ENCODE measurements around the gene LYRM4.
A peak's percentile ranks its signal among the peaks of the same experiment; 100 is the strongest.

The LYRM4 gene

GRCh38 chr6:5151360-5151954 lies 109.3 kb downstream of the LYRM4 start:
- H3K4me3 ChIP-seq (ENCODE audit: low read length) = no peak overlapping the region
- H3K9ac ChIP-seq (ENCODE audit: low read length) = peak overlapping the region; percentile 12
- H3K4me1 ChIP-seq (ENCODE audit: control insufficient read depth, insufficient read depth, low read length) = peaks cover 15% of the 10 kb centered on the region
- no peaks in the 10 kb centered on the region for H3K27me3 ChIP-seq (replicated peaks; ENCODE audit: control insufficient read depth, insufficient read depth, low read length)
- no peaks in the 10 kb centered on the region for H3K36me3 ChIP-seq (ENCODE audit: control insufficient read depth, insufficient read depth, low read length, severe bottlenecking)
- no peak for DNase-seq (ENCODE audit: low read depth)
- H3K9me3 ChIP-seq (ENCODE audit: control insufficient read depth, low read length) = no peaks in the 10 kb centered on the region

GRCh38 chr6:5150551-5151075 lies 110.1 kb downstream of the LYRM4 start:
- Histone ChIP-seq H3K36me3 (ENCODE audit: control insufficient read depth, insufficient read depth, low read length, severe bottlenecking) (no peaks in the 10 kb centered on the region), H3K4me3 (ENCODE audit: low read length) (no peak overlapping the region), H3K4me1 (ENCODE audit: control insufficient read depth, insufficient read depth, low read length) (peaks cover 11% of the 10 kb centered on the region), H3K9me3 (ENCODE audit: control insufficient read depth, low read length) (no peaks in the 10 kb centered on the region), H3K9ac (ENCODE audit: low read length) (no peak overlapping the region), H3K27me3 (replicated peaks; ENCODE audit: control insufficient read depth, insufficient read depth, low read length) (no peaks in the 10 kb centered on the region)
- DNase-seq (ENCODE audit: low read depth) = no peak

- Histone ChIP-seq H3K9ac (ENCODE audit: low read length) (no peak overlapping the region), H3K4me3 (ENCODE audit: low read length) (no peak overlapping the region), H3K27me3 (replicated peaks; ENCODE audit: control insufficient read depth, insufficient read depth, low read length) (no peaks in the 10 kb centered on the region), H3K36me3 (ENCODE audit: control insufficient read depth, insufficient read depth, low read length, severe bottlenecking) (no peaks in the 10 kb centered on the region), H3K4me1 (ENCODE audit: control insufficient read depth, insufficient read depth, low read length) (peaks cover 11% of the 10 kb centered on the region), H3K9me3 (ENCODE audit: control insufficient read depth, low read length) (no peaks in the 10 kb centered on the region)
- DNase-seq (ENCODE audit: low read depth) = no peak
Measured at GRCh38 chr6:5149891-5150290, 110.9 kb downstream of the LYRM4 start.

GRCh38 chr6:5149159-5149704 lies 111.5 kb downstream of the LYRM4 start:
- no peak overlapping the region for H3K4me3 ChIP-seq (ENCODE audit: low read length)
- DNase-seq (ENCODE audit: low read depth) = no peak
- H3K9ac ChIP-seq (ENCODE audit: low read length) = no peak overlapping the region
- no peaks in the 10 kb centered on the region for H3K9me3 ChIP-seq (ENCODE audit: control insufficient read depth, low read length)
- H3K27me3 ChIP-seq (replicated peaks; ENCODE audit: control insufficient read depth, insufficient read depth, low read length) = no peaks in the 10 kb centered on the region
- H3K4me1 ChIP-seq (ENCODE audit: control insufficient read depth, insufficient read depth, low read length) = peaks cover 11% of the 10 kb centered on the region
- no peaks in the 10 kb centered on the region for H3K36me3 ChIP-seq (ENCODE audit: control insufficient read depth, insufficient read depth, low read length, severe bottlenecking)

- H3K9ac ChIP-seq (ENCODE audit: low read length) = no peak overlapping the region
- H3K27me3 ChIP-seq (replicated peaks; ENCODE audit: control insufficient read depth, insufficient read depth, low read length) = no peaks in the 10 kb centered on the region
- peaks cover 1% of the 10 kb centered on the region for H3K4me1 ChIP-seq (ENCODE audit: control insufficient read depth, insufficient read depth, low read length)
- no peak overlapping the region for H3K4me3 ChIP-seq (ENCODE audit: low read length)
- no peaks in the 10 kb centered on the region for H3K9me3 ChIP-seq (ENCODE audit: control insufficient read depth, low read length)
- no peak for DNase-seq (ENCODE audit: low read depth)
- H3K36me3 ChIP-seq (ENCODE audit: control insufficient read depth, insufficient read depth, low read length, severe bottlenecking) = no peaks in the 10 kb centered on the region
Measured at GRCh38 chr6:5146398-5146797, 114.4 kb downstream of the LYRM4 start.

- no peaks in the 10 kb centered on the region for H3K9me3 ChIP-seq (ENCODE audit: control insufficient read depth, low read length)
- H3K27me3 ChIP-seq (replicated peaks; ENCODE audit: control insufficient read depth, insufficient read depth, low read length) = no peaks in the 10 kb centered on the region
- peak; percentile 93 for DNase-seq (ENCODE audit: low read depth)
- no peaks in the 10 kb centered on the region for H3K36me3 ChIP-seq (ENCODE audit: control insufficient read depth, insufficient read depth, low read length, severe bottlenecking)
- H3K4me3 ChIP-seq (ENCODE audit: low read length) = no peak overlapping the region
- no peak overlapping the region for H3K9ac ChIP-seq (ENCODE audit: low read length)
- H3K4me1 ChIP-seq (ENCODE audit: control insufficient read depth, insufficient read depth, low read length) = no peaks in the 10 kb centered on the region
Measured at GRCh38 chr6:5143634-5144311, 117.0 kb downstream of the LYRM4 start.

GRCh38 chr6:5142915-5143314 lies 117.8 kb downstream of the LYRM4 start:
- Histone ChIP-seq H3K36me3 (ENCODE audit: control insufficient read depth, insufficient read depth, low read length, severe bottlenecking) (no peaks in the 10 kb centered on the region), H3K9me3 (ENCODE audit: control insufficient read depth, low read length) (no peaks in the 10 kb centered on the region), H3K9ac (ENCODE audit: low read length) (no peak overlapping the region), H3K4me3 (ENCODE audit: low read length) (no peak overlapping the region), H3K27me3 (replicated peaks; ENCODE audit: control insufficient read depth, insufficient read depth, low read length) (no peaks in the 10 kb centered on the region), H3K4me1 (ENCODE audit: control insufficient read depth, insufficient read depth, low read length) (no peaks in the 10 kb centered on the region)
- DNase-seq (ENCODE audit: low read depth) = no peak

GRCh38 chr6:5142131-5142530 lies 118.6 kb downstream of the LYRM4 start:
- no peaks in the 10 kb centered on the region for H3K36me3 ChIP-seq (ENCODE audit: control insufficient read depth, insufficient read depth, low read length, severe bottlenecking)
- no peak for DNase-seq (ENCODE audit: low read depth)
- no peak overlapping the region for H3K4me3 ChIP-seq (ENCODE audit: low read length)
- H3K9ac ChIP-seq (ENCODE audit: low read length) = no peak overlapping the region
- no peaks in the 10 kb centered on the region for H3K27me3 ChIP-seq (replicated peaks; ENCODE audit: control insufficient read depth, insufficient read depth, low read length)
- H3K9me3 ChIP-seq (ENCODE audit: control insufficient read depth, low read length) = no peaks in the 10 kb centered on the region
- H3K4me1 ChIP-seq (ENCODE audit: control insufficient read depth, insufficient read depth, low read length) = no peaks in the 10 kb centered on the region

GRCh38 chr6:5141046-5141445 lies 119.7 kb downstream of the LYRM4 start:
- no peaks in the 10 kb centered on the region for H3K9me3 ChIP-seq (ENCODE audit: control insufficient read depth, low read length)
- DNase-seq (ENCODE audit: low read depth) = no peak
- H3K9ac ChIP-seq (ENCODE audit: low read length) = no peak overlapping the region
- no peaks in the 10 kb centered on the region for H3K27me3 ChIP-seq (replicated peaks; ENCODE audit: control insufficient read depth, insufficient read depth, low read length)
- no peak overlapping the region for H3K4me3 ChIP-seq (ENCODE audit: low read length)
- H3K4me1 ChIP-seq (ENCODE audit: control insufficient read depth, insufficient read depth, low read length) = no peaks in the 10 kb centered on the region
- no peaks in the 10 kb centered on the region for H3K36me3 ChIP-seq (ENCODE audit: control insufficient read depth, insufficient read depth, low read length, severe bottlenecking)

- no peak overlapping the region for H3K9ac ChIP-seq (ENCODE audit: low read length)
- H3K36me3 ChIP-seq (ENCODE audit: control insufficient read depth, insufficient read depth, low read length, severe bottlenecking) = no peaks in the 10 kb centered on the region
- H3K9me3 ChIP-seq (ENCODE audit: control insufficient read depth, low read length) = no peaks in the 10 kb centered on the region
- no peaks in the 10 kb centered on the region for H3K4me1 ChIP-seq (ENCODE audit: control insufficient read depth, insufficient read depth, low read length)
- DNase-seq (ENCODE audit: low read depth) = no peak
- H3K27me3 ChIP-seq (replicated peaks; ENCODE audit: control insufficient read depth, insufficient read depth, low read length) = no peaks in the 10 kb centered on the region
- H3K4me3 ChIP-seq (ENCODE audit: low read length) = no peak overlapping the region
Measured at GRCh38 chr6:5139828-5140771, 120.7 kb downstream of the LYRM4 start.
